Panc1 (cell line): ENCODE results near the gene ZNF669.

Source experiments
- POLR2AphosphoS5 ChIP-seq: IDR thresholded peaks from 2 replicates; pipeline ENCODE4 v1.6.1; 2012; ENCODE audit warnings: mild to moderate bottlenecking, low read depth, low read length, moderate library complexity
- SIN3A ChIP-seq: IDR thresholded peaks from 2 replicates; pipeline ENCODE4 v1.6.1; 2012; ENCODE audit warnings: low read depth, mild to moderate bottlenecking, low read length, moderate library complexity, borderline replicate concordance; ENCODE audit not compliant: insufficient read depth
- TCF7L2 ChIP-seq: IDR thresholded peaks from 2 replicates; pipeline ENCODE4 v1.6.1; 2011; ENCODE audit warnings: mild to moderate bottlenecking, low read depth, low read length, inconsistent platforms
- TF ChIP-seq, protein P1 (sequence below): fragments of 450-650 bp; IDR thresholded peaks from 2 replicates; pipeline ENCODE4 v1.5.1; 2017; ENCODE audit warnings: mild to moderate bottlenecking
- TF ChIP-seq, protein P2 (sequence below), 2 experiments: IDR thresholded peaks; 2 replicates each; pipeline ENCODE4 v1.6.1; 2011 to 2012; ENCODE audit warnings: low read depth in 2 of 2, control low read depth in 1 of 2, low read length in 1 of 2, mild to moderate bottlenecking in 1 of 2, moderate library complexity in 1 of 2; ENCODE audit not compliant: insufficient read depth in 1 of 2

DNA sequence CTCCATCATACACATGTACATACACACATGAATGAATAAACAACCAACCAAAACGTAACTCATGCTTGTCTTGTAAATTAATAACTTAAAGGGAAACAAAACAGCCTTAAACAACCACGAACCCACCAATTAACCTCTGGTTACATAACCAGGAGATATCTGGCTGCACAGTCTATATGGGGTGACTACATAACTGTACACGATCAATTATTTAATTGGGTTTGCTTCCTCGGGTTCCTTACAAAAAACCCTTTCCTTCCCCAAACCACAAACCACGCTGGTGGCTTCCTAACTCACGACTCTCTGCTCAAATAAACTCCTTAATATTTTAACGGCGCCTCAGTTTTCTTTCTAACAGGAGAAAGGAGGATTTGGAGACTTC, 26.3 kb downstream of the ZNF669 start:
- TF ChIP-seq, protein P1, sequence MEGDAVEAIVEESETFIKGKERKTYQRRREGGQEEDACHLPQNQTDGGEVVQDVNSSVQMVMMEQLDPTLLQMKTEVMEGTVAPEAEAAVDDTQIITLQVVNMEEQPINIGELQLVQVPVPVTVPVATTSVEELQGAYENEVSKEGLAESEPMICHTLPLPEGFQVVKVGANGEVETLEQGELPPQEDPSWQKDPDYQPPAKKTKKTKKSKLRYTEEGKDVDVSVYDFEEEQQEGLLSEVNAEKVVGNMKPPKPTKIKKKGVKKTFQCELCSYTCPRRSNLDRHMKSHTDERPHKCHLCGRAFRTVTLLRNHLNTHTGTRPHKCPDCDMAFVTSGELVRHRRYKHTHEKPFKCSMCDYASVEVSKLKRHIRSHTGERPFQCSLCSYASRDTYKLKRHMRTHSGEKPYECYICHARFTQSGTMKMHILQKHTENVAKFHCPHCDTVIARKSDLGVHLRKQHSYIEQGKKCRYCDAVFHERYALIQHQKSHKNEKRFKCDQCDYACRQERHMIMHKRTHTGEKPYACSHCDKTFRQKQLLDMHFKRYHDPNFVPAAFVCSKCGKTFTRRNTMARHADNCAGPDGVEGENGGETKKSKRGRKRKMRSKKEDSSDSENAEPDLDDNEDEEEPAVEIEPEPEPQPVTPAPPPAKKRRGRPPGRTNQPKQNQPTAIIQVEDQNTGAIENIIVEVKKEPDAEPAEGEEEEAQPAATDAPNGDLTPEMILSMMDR, result no peak
- TF ChIP-seq, protein P2, sequence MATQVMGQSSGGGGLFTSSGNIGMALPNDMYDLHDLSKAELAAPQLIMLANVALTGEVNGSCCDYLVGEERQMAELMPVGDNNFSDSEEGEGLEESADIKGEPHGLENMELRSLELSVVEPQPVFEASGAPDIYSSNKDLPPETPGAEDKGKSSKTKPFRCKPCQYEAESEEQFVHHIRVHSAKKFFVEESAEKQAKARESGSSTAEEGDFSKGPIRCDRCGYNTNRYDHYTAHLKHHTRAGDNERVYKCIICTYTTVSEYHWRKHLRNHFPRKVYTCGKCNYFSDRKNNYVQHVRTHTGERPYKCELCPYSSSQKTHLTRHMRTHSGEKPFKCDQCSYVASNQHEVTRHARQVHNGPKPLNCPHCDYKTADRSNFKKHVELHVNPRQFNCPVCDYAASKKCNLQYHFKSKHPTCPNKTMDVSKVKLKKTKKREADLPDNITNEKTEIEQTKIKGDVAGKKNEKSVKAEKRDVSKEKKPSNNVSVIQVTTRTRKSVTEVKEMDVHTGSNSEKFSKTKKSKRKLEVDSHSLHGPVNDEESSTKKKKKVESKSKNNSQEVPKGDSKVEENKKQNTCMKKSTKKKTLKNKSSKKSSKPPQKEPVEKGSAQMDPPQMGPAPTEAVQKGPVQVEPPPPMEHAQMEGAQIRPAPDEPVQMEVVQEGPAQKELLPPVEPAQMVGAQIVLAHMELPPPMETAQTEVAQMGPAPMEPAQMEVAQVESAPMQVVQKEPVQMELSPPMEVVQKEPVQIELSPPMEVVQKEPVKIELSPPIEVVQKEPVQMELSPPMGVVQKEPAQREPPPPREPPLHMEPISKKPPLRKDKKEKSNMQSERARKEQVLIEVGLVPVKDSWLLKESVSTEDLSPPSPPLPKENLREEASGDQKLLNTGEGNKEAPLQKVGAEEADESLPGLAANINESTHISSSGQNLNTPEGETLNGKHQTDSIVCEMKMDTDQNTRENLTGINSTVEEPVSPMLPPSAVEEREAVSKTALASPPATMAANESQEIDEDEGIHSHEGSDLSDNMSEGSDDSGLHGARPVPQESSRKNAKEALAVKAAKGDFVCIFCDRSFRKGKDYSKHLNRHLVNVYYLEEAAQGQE (IDR thresholded peaks at IDR 0.05; ENCODE audit: insufficient read depth in 1 of 2, low read depth in 2 of 2, low read length in 1 of 2), result no peak
- TF ChIP-seq POLR2AphosphoS5, result no peak
- TF ChIP-seq SIN3A, result no peak
- TF ChIP-seq TCF7L2, result no peak
